ENCODE measurements around the gene MYH2.

Gene MYH2

GRCh38 chr17:10526517-10526916 is 22.9 kb downstream of the MYH2 start:
- Histone ChIP-seq H3K27ac (ENCODE audit: low read length) (no peak overlapping the region), H3K9ac (ENCODE audit: low read length) (no peak overlapping the region), H3K36me3 (replicated peaks; ENCODE audit: low read depth, low read length) (no peaks in the 10 kb centered on the region), H3K4me1 (ENCODE audit: low read length) (no peaks in the 10 kb centered on the region), H2AFZ (ENCODE audit: low read depth, low read length) (no peak overlapping the region), H3K4me2 (ENCODE audit: low read length) (no peak overlapping the region), H3K79me2 (ENCODE audit: low read length) (no peaks in the 10 kb centered on the region), H4K20me1 (ENCODE audit: insufficient read depth, low read length) (no peaks in the 10 kb centered on the region), H3K27me3 (ENCODE audit: low read depth, low read length) (no peaks in the 10 kb centered on the region), H3K9me3 (ENCODE audit: insufficient read depth, low read length) (no peaks in the 10 kb centered on the region), H3K4me3 (ENCODE audit: low read length) (no peak overlapping the region)
- TF ChIP-seq EZH2phosphoT487 (IDR thresholded peaks at IDR 0.05; ENCODE audit: low read depth) (no peak), CTCF (IDR thresholded peaks at IDR 0.05; ENCODE audit: low read depth, low read length) (no peak)

GRCh38 chr17:10523064-10523463 is 26.4 kb downstream of the MYH2 start:
- no peak overlapping the region for H2AFZ ChIP-seq (ENCODE audit: low read depth, low read length)
- H3K4me2 ChIP-seq (ENCODE audit: low read length): no peak overlapping the region
- no peaks in the 10 kb centered on the region for H3K4me1 ChIP-seq (ENCODE audit: low read length)
- no peaks in the 10 kb centered on the region for H3K9me3 ChIP-seq (ENCODE audit: insufficient read depth, low read length)
- TF ChIP-seq EZH2phosphoT487 (IDR thresholded peaks at IDR 0.05; ENCODE audit: low read depth) (no peak), CTCF (IDR thresholded peaks at IDR 0.05; ENCODE audit: low read depth, low read length) (no peak)
- H3K79me2 ChIP-seq (ENCODE audit: low read length): no peaks in the 10 kb centered on the region
- no peak overlapping the region for H3K4me3 ChIP-seq (ENCODE audit: low read length)
- H4K20me1 ChIP-seq (ENCODE audit: insufficient read depth, low read length): no peaks in the 10 kb centered on the region
- H3K27ac ChIP-seq (ENCODE audit: low read length): no peak overlapping the region
- no peaks in the 10 kb centered on the region for H3K36me3 ChIP-seq (replicated peaks; ENCODE audit: low read depth, low read length)
- no peak overlapping the region for H3K9ac ChIP-seq (ENCODE audit: low read length)
- no peaks in the 10 kb centered on the region for H3K27me3 ChIP-seq (ENCODE audit: low read depth, low read length)

- Histone ChIP-seq H3K4me3 (ENCODE audit: low read length) (no peak overlapping the region), H3K27ac (ENCODE audit: low read length) (no peak overlapping the region), H3K4me2 (ENCODE audit: low read length) (no peak overlapping the region), H3K9ac (ENCODE audit: low read length) (no peak overlapping the region), H3K9me3 (ENCODE audit: insufficient read depth, low read length) (no peaks in the 10 kb centered on the region), H3K79me2 (ENCODE audit: low read length) (no peaks in the 10 kb centered on the region), H2AFZ (ENCODE audit: low read depth, low read length) (no peak overlapping the region), H4K20me1 (ENCODE audit: insufficient read depth, low read length) (no peaks in the 10 kb centered on the region), H3K27me3 (ENCODE audit: low read depth, low read length) (no peaks in the 10 kb centered on the region), H3K36me3 (replicated peaks; ENCODE audit: low read depth, low read length) (no peaks in the 10 kb centered on the region), H3K4me1 (ENCODE audit: low read length) (no peaks in the 10 kb centered on the region)
- no peak for TF ChIP-seq EZH2phosphoT487 (IDR thresholded peaks at IDR 0.05; ENCODE audit: low read depth)
- no peak for TF ChIP-seq CTCF (IDR thresholded peaks at IDR 0.05; ENCODE audit: low read depth, low read length)
Observed at GRCh38 chr17:10521949-10522348, 27.5 kb downstream of the MYH2 start.

DNA sequence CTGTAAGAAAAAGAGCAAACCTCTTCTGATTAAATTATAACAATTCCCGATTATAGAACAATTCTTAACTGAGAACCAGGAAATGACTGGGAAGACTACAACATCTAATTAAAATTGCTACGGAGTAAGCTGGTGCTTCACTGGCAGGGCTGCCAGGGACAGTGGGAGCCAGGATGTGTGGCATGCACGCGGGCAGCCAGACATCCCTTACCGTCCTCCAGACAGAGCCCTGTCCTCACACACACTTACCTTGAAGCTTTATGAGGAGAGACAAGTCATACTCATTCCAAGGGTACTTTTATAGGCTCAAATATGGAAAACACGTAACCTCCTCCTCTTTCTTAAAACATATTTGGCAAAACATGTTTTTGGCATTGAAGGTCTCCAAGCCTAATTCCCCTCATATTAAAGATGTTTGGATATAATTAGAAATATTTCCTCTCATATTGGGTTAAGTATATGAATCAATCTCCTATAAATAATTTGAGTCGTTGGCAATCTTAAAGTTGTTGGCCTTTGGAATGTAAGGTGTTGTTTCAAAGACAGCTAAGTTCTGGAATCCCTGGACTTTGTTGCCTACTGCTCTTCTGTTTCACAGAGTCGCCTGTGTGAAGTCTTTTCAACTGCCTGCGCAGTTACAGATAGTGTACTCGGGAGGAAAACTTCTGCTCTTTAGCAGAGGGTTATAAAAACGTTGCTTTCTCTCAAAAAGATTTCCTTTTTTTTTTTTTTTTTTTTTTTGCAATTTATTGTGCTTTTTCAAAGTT is 31.0 kb downstream of the MYH2 start, which contains the start of gene MYH1:
Gene MYH1, minus strand, starts transcription at position 272 of the 767 bp plus-strand sequence. CDS start 1,900 bp downstream, outside the sequence.
- Histone ChIP-seq H3K4me1 (ENCODE audit: low read length) (no peaks in the 10 kb centered on the region), H3K27ac (ENCODE audit: low read length) (no peak within 1 kb of the TSS), H3K27me3 (ENCODE audit: low read depth, low read length) (no peaks in the 10 kb centered on the region), H3K36me3 (replicated peaks; ENCODE audit: low read depth, low read length) (no peaks in the 10 kb centered on the region), H3K4me3 (ENCODE audit: low read length) (no peak within 1 kb of the TSS), H4K20me1 (ENCODE audit: insufficient read depth, low read length) (no peaks in the 10 kb centered on the region), H3K9ac (ENCODE audit: low read length) (no peak within 1 kb of the TSS), H3K4me2 (ENCODE audit: low read length) (no peak within 1 kb of the TSS), H2AFZ (ENCODE audit: low read depth, low read length) (no peak within 1 kb of the TSS), H3K9me3 (ENCODE audit: insufficient read depth, low read length) (no peaks in the 10 kb centered on the region), H3K79me2 (ENCODE audit: low read length) (no peaks in the 10 kb centered on the region)
- TF ChIP-seq EZH2phosphoT487 (IDR thresholded peaks at IDR 0.05; ENCODE audit: low read depth) (no peak), CTCF (IDR thresholded peaks at IDR 0.05; ENCODE audit: low read depth, low read length) (no peak)
